Hepatocyte (in vitro differentiated cells): ENCODE data around the gene RIT2. TPM values are rescaled to one million over a fixed set of nuclear protein-coding genes. Genes with fewer than 3 reads are reported as not detected.

ENCODE experiments used
- DNase-seq: peaks from one replicate; pipeline ENCODE4 v3.0.0-alpha.2; 2016; ENCODE audit warnings: low spot score
- H2AFZ ChIP-seq: fragments of 200-600 bp; sonication (generic); 2 replicates; pipeline ENCODE4 v1.6.0; 2016; ENCODE audit warnings: antibody characterized with exemption, mild to moderate bottlenecking
- H3K27ac ChIP-seq: fragments of 200-600 bp; sonication (generic); 2 replicates; pipeline ENCODE4 v1.5.1; 2016; ENCODE audit warnings: mild to moderate bottlenecking
- H3K27me3 ChIP-seq: fragments of 200-600 bp; sonication (generic); 2 replicates; pipeline ENCODE4 v1.6.1; 2016
- H3K36me3 ChIP-seq: fragments of 200-600 bp; sonication (generic); replicated peaks from 2 replicates; pipeline ENCODE4 v1.5.1; 2016; ENCODE audit warnings: low read depth; ENCODE audit not compliant: insufficient read depth
- H3K4me1 ChIP-seq: fragments of 200-600 bp; sonication (generic); 2 replicates; pipeline ENCODE4 v1.5.1; 2016; ENCODE audit warnings: mild to moderate bottlenecking, moderate library complexity; ENCODE audit not compliant: insufficient read depth
- H3K4me2 ChIP-seq: fragments of 200-600 bp; sonication (generic); 2 replicates; pipeline ENCODE4 v1.6.0; 2016
- H3K4me3 ChIP-seq: fragments of 200-600 bp; sonication (generic); 2 replicates; pipeline ENCODE4 v1.5.1; 2016; ENCODE audit warnings: mild to moderate bottlenecking
- H3K79me2 ChIP-seq: fragments of 200-600 bp; sonication (generic); 2 replicates; pipeline ENCODE4 v1.6.0; 2017; ENCODE audit warnings: mild to moderate bottlenecking
- H3K9me2 ChIP-seq: fragments of 200-600 bp; sonication (generic); replicated peaks from 2 replicates; pipeline ENCODE4 v1.6.0; 2017; ENCODE audit warnings: mild to moderate bottlenecking; ENCODE audit not compliant: insufficient read depth
- H3K9me3 ChIP-seq: fragments of 200-600 bp; sonication (generic); 2 replicates; pipeline ENCODE4 v1.5.1; 2016; ENCODE audit warnings: low read depth, mild to moderate bottlenecking
- H4K20me1 ChIP-seq: fragments of 200-600 bp; sonication (generic); 2 replicates; pipeline ENCODE4 v1.6.0; 2016; ENCODE audit warnings: mild to moderate bottlenecking; ENCODE audit not compliant: insufficient read depth, poor library complexity, severe bottlenecking
- CTCF ChIP-seq: fragments of 200-600 bp; sonication (generic); IDR thresholded peaks from 2 replicates; pipeline ENCODE4 v1.5.1; 2016; ENCODE audit warnings: antibody characterized with exemption, mild to moderate bottlenecking; ENCODE audit not compliant: poor library complexity
- EZH2 ChIP-seq: fragments of 200-600 bp; sonication (generic); IDR thresholded peaks from 2 replicates; pipeline ENCODE4 v1.6.1; 2016; ENCODE audit warnings: antibody characterized with exemption, mild to moderate bottlenecking, borderline replicate concordance
- EZH2phosphoT487 ChIP-seq: fragments of 200-600 bp; sonication (generic); IDR thresholded peaks from one replicate; pipeline ENCODE4 v1.6.1; 2018; ENCODE audit warnings: antibody characterized with exemption, mild to moderate bottlenecking, low read depth, moderate library complexity; ENCODE audit not compliant: unreplicated experiment, severe bottlenecking
- WGBS: methylation state at CpG from one replicate; pipeline ENCODE4 v1.1.6; 2016; ENCODE audit warnings: low lambda C conversion rate; ENCODE audit errors: missing lambda C conversion rate; 5-methylcytosine and 5-hydroxymethylcytosine counted together
- polyA plus RNA-seq: library from polyadenylated mRNA; unstranded; fragments of >200 nt; fragmentation: Nextera tagmentation; extraction: Ambion mirVana; gene quantifications from 2 replicates; pipeline ENCODE4 v1.2.1, GENCODE V29; 2016
- total RNA-seq: library from RNA; depleted of rRNA; stranded (reverse); fragments of >200 nt; gene quantifications from 2 replicates; pipeline ENCODE4 v1.2.3, GENCODE V29; 2014

The RIT2 gene
- total and polyA plus RNA-seq, 2 experiments from 2014 or later, result not detected

- Histone ChIP-seq H3K9me3 (no peaks in the 10 kb centered on the region), H3K4me2 (no peak overlapping the region), H2AFZ (no peak overlapping the region), H3K36me3 (no peaks in the 10 kb centered on the region), H4K20me1 (no peaks in the 10 kb centered on the region), H3K27ac (no peak overlapping the region), H3K79me2 (no peaks in the 10 kb centered on the region), H3K27me3 (no peaks in the 10 kb centered on the region), H3K4me1 (no peaks in the 10 kb centered on the region), H3K4me3 (no peak overlapping the region), H3K9me2 (no peaks in the 10 kb centered on the region)
- DNase-seq, result no peak
- 62% methylated on average over 1 of the region's 1 CpG for WGBS
- no peak for TF ChIP-seq EZH2
- peak; percentile 29 for TF ChIP-seq CTCF
These were observed 385.2 kb downstream of the RIT2 start for GRCh38 chr18:42730272-42730671.

- no peak for DNase-seq
- Histone ChIP-seq H3K9me2 (no peaks in the 10 kb centered on the region), H3K4me1 (no peaks in the 10 kb centered on the region), H3K4me2 (no peak overlapping the region), H3K4me3 (no peak overlapping the region), H3K36me3 (no peaks in the 10 kb centered on the region), H3K79me2 (no peaks in the 10 kb centered on the region), H3K9me3 (no peaks in the 10 kb centered on the region), H4K20me1 (no peaks in the 10 kb centered on the region), H3K27ac (no peak overlapping the region), H3K27me3 (no peaks in the 10 kb centered on the region), H2AFZ (no peak overlapping the region)
- TF ChIP-seq EZH2 (no peak), CTCF (no peak), EZH2phosphoT487 (no peak)
- WGBS, result 86% methylated on average over 6 of the region's 6 CpGs
These were observed 396.3 kb downstream of the RIT2 start for GRCh38 chr18:42719221-42719620.

GRCh38 chr18:42712065-42712464, 403.4 kb downstream of the RIT2 start:
- no peak overlapping the region for H3K4me3 ChIP-seq
- H3K36me3 ChIP-seq, result no peaks in the 10 kb centered on the region
- H3K27ac ChIP-seq, result no peak overlapping the region
- TF ChIP-seq CTCF (no peak), EZH2phosphoT487 (no peak), EZH2 (no peak)
- 35% methylated on average over 1 of the region's 1 CpG for WGBS
- H3K9me2 ChIP-seq, result no peaks in the 10 kb centered on the region
- no peaks in the 10 kb centered on the region for H3K79me2 ChIP-seq
- no peaks in the 10 kb centered on the region for H3K27me3 ChIP-seq
- DNase-seq, result no peak
- H2AFZ ChIP-seq, result no peak overlapping the region
- no peaks in the 10 kb centered on the region for H3K4me1 ChIP-seq
- no peaks in the 10 kb centered on the region for H4K20me1 ChIP-seq
- H3K9me3 ChIP-seq, result no peaks in the 10 kb centered on the region
- no peak overlapping the region for H3K4me2 ChIP-seq

- no peak for DNase-seq
- Histone ChIP-seq H3K4me2 (no peak overlapping the region), H3K27me3 (no peaks in the 10 kb centered on the region), H3K36me3 (no peaks in the 10 kb centered on the region), H3K9me3 (no peaks in the 10 kb centered on the region), H3K9me2 (no peaks in the 10 kb centered on the region), H3K27ac (peak overlapping the region; percentile 51), H3K4me3 (no peak overlapping the region), H3K79me2 (no peaks in the 10 kb centered on the region), H3K4me1 (no peaks in the 10 kb centered on the region), H2AFZ (peak overlapping the region; percentile 46), H4K20me1 (no peaks in the 10 kb centered on the region)
- 52% methylated on average over 1 of the region's 1 CpG for WGBS
- TF ChIP-seq EZH2phosphoT487, result no peak
- TF ChIP-seq EZH2, result no peak
- no peak for TF ChIP-seq CTCF
These were observed 408.4 kb downstream of the RIT2 start for GRCh38 chr18:42707080-42707479.
